DOHH2 (cell line): ENCODE results near the gene KCNJ13.

Source experiments
- H3F3A ChIP-seq: fragments of 200-600 bp; sonication (generic), shearing (Covaris generic); 2 replicates; pipeline ENCODE4 v1.6.0; 2016; ENCODE audit warnings: antibody characterized with exemption, mild to moderate bottlenecking; ENCODE audit not compliant: control insufficient read depth, insufficient read depth
- H3K27ac ChIP-seq: fragments of 200-600 bp; sonication (generic); 2 replicates; pipeline ENCODE4 v1.5.1; 2014; ENCODE audit warnings: low read depth, mild to moderate bottlenecking, low read length, moderate library complexity
- H3K27me3 ChIP-seq: fragments of 200-600 bp; sonication (generic); 2 replicates; pipeline ENCODE4 v1.6.1; 2014; ENCODE audit warnings: mild to moderate bottlenecking, low read length, mixed read lengths; ENCODE audit not compliant: control insufficient read depth
- H3K36me3 ChIP-seq: fragments of 200-600 bp; sonication (generic); 2 replicates; pipeline ENCODE4 v1.6.1; 2014; ENCODE audit warnings: mild to moderate bottlenecking, low read length, moderate library complexity, mixed read lengths; ENCODE audit not compliant: control insufficient read depth
- H3K4me1 ChIP-seq: fragments of 200-600 bp; sonication (generic); 2 replicates; pipeline ENCODE4 v1.6.1; 2014; ENCODE audit warnings: mild to moderate bottlenecking, low read length, mixed read lengths; ENCODE audit not compliant: control insufficient read depth
- H3K4me2 ChIP-seq: fragments of 200-600 bp; sonication (generic); 2 replicates; pipeline ENCODE4 v1.6.0; 2014; ENCODE audit warnings: mild to moderate bottlenecking, low read length, moderate library complexity
- H3K4me3 ChIP-seq: fragments of 200-600 bp; sonication (generic); 2 replicates; pipeline ENCODE4 v1.5.1; 2014; ENCODE audit warnings: mild to moderate bottlenecking, low read length, mixed read lengths
- H3K79me2 ChIP-seq: fragments of 200-600 bp; sonication (generic); 2 replicates; pipeline ENCODE4 v1.6.1; 2014; ENCODE audit warnings: mild to moderate bottlenecking, low read length, mixed read lengths; ENCODE audit not compliant: control insufficient read depth
- H3K9me2 ChIP-seq: fragments of 200-600 bp; sonication (generic); replicated peaks from 2 replicates; pipeline ENCODE4 v1.6.1; 2014; ENCODE audit warnings: mild to moderate bottlenecking, low read length, mixed read lengths; ENCODE audit not compliant: control insufficient read depth
- H3K9me3 ChIP-seq: fragments of 200-600 bp; sonication (generic); 2 replicates; pipeline ENCODE4 v1.6.1; 2014; ENCODE audit warnings: antibody characterized with exemption, low read length, mixed read lengths; ENCODE audit not compliant: control insufficient read depth, insufficient read depth
- H4K20me1 ChIP-seq: fragments of 200-600 bp; sonication (generic); 2 replicates; pipeline ENCODE4 v1.6.0; 2014; ENCODE audit warnings: low read depth, mild to moderate bottlenecking, antibody characterized with exemption, low read length, moderate library complexity; ENCODE audit not compliant: control insufficient read depth, insufficient read depth
- CTCF ChIP-seq: fragments of 200-600 bp; sonication (generic); IDR thresholded peaks from one replicate; pipeline ENCODE4 v1.5.1; 2014; ENCODE audit warnings: antibody characterized with exemption, mild to moderate bottlenecking, low read depth, low read length; ENCODE audit not compliant: poor library complexity, severe bottlenecking
- EZH2phosphoT487 ChIP-seq: fragments of 200-600 bp; sonication (generic); IDR thresholded peaks from 2 replicates; pipeline ENCODE4 v1.6.1; 2017; ENCODE audit warnings: borderline replicate concordance, mild to moderate bottlenecking, antibody characterized with exemption, low read length, moderate library complexity, mixed read lengths

The KCNJ13 gene

GRCh38 chr2:232772531-232772930, 3.8 kb downstream of the KCNJ13 start:
- Histone ChIP-seq H3K36me3 (peaks cover 42% of the 10 kb centered on the region), H3K27me3 (no peaks in the 10 kb centered on the region)
- TF ChIP-seq CTCF (no peak), EZH2phosphoT487 (no peak)

GRCh38 chr2:232771870-232772269, 4.5 kb downstream of the KCNJ13 start:
- no peaks in the 10 kb centered on the region for H3K9me2 ChIP-seq
- H3K4me2 ChIP-seq, result peak overlapping the region; percentile 69
- peaks cover 28% of the 10 kb centered on the region for H3K4me1 ChIP-seq
- peaks cover 45% of the 10 kb centered on the region for H3K36me3 ChIP-seq
- TF ChIP-seq CTCF, result no peak
- TF ChIP-seq EZH2phosphoT487, result no peak
- peak overlapping the region; percentile 64 for H3K27ac ChIP-seq
- peak overlapping the region; percentile 43 for H3K4me3 ChIP-seq
- H3K9me3 ChIP-seq, result no peaks in the 10 kb centered on the region
- H3K79me2 ChIP-seq, result peaks cover 3% of the 10 kb centered on the region; the same call in 1 of the 2 replicates
- H3K27me3 ChIP-seq, result no peaks in the 10 kb centered on the region
- H4K20me1 ChIP-seq, result peaks cover 3% of the 10 kb centered on the region; the same call in 1 of the 2 replicates
- H3F3A ChIP-seq, result peaks cover 14% of the 10 kb centered on the region; the same call in 1 of the 2 replicates

More at GRCh38 chr2:232772531-232772930, 3.8 kb downstream of the KCNJ13 start:
- Histone ChIP-seq H3K4me2 (peak overlapping the region; percentile 69), H3F3A (peaks cover 14% of the 10 kb centered on the region; the same call in 1 of the 2 replicates), H3K4me3 (peak overlapping the region; percentile 43), H3K9me2 (no peaks in the 10 kb centered on the region), H3K9me3 (no peaks in the 10 kb centered on the region), H3K79me2 (peaks cover 3% of the 10 kb centered on the region; the same call in 1 of the 2 replicates), H3K4me1 (peaks cover 28% of the 10 kb centered on the region), H3K27ac (peak overlapping the region; percentile 64), H4K20me1 (peaks cover 3% of the 10 kb centered on the region; the same call in 1 of the 2 replicates)

- Histone ChIP-seq H3F3A (peaks cover 14% of the 10 kb centered on the region; the same call in 1 of the 2 replicates), H3K4me3 (no peak overlapping the region), H3K9me3 (no peaks in the 10 kb centered on the region), H3K4me1 (peaks cover 32% of the 10 kb centered on the region), H3K79me2 (peaks cover 3% of the 10 kb centered on the region; the same call in 1 of the 2 replicates), H3K27ac (no peak overlapping the region), H3K9me2 (no peaks in the 10 kb centered on the region), H4K20me1 (peaks cover 3% of the 10 kb centered on the region; the same call in 1 of the 2 replicates), H3K36me3 (peaks cover 58% of the 10 kb centered on the region), H3K27me3 (no peaks in the 10 kb centered on the region), H3K4me2 (no peak overlapping the region)
- TF ChIP-seq CTCF (no peak), EZH2phosphoT487 (no peak)
These were observed 6.2 kb downstream of the KCNJ13 start for GRCh38 chr2:232770207-232770606.
